ENCODE results near the gene SLC6A17. TPM values are rescaled to one million over a fixed set of nuclear protein-coding genes. Genes with fewer than 3 reads are reported as not detected.
A peak's percentile ranks its signal among the peaks of the same experiment; 100 is the strongest.

SLC6A17 gene
- total RNA-seq, 1 donor from 2014 or later, result 0.53 TPM

GRCh38 chr1:110225756-110226404 lies 75.6 kb downstream of the SLC6A17 start:
- DNase-seq (ENCODE audit: low read depth) (no peak), FAIRE-seq (peak; percentile 7)
- H3K36me3 ChIP-seq (ENCODE audit: control insufficient read depth, insufficient read depth, low read length), result no peaks in the 10 kb centered on the region
- no peak overlapping the region for H3K4me3 ChIP-seq (ENCODE audit: low read depth, low read length)
- H3K27me3 ChIP-seq (ENCODE audit: control insufficient read depth, insufficient read depth, low read length), result no peaks in the 10 kb centered on the region
- TF ChIP-seq CTCF (IDR thresholded peaks at IDR 0.05; ENCODE audit: insufficient read depth, low read length, severe bottlenecking), result no peak

- FAIRE-seq (no peak), DNase-seq (ENCODE audit: low read depth) (no peak)
- Histone ChIP-seq H3K36me3 (ENCODE audit: control insufficient read depth, insufficient read depth, low read length) (no peaks in the 10 kb centered on the region), H3K4me3 (ENCODE audit: low read depth, low read length) (no peak overlapping the region), H3K27me3 (ENCODE audit: control insufficient read depth, insufficient read depth, low read length) (no peaks in the 10 kb centered on the region)
- no peak for TF ChIP-seq CTCF (IDR thresholded peaks at IDR 0.05; ENCODE audit: insufficient read depth, low read length, severe bottlenecking)
Measured at GRCh38 chr1:110227774-110228173, 77.5 kb downstream of the SLC6A17 start.

- Histone ChIP-seq H3K4me3 (ENCODE audit: low read depth, low read length) (no peak overlapping the region), H3K27me3 (ENCODE audit: control insufficient read depth, insufficient read depth, low read length) (no peaks in the 10 kb centered on the region), H3K36me3 (ENCODE audit: control insufficient read depth, insufficient read depth, low read length) (no peaks in the 10 kb centered on the region)
- no peak for TF ChIP-seq CTCF (IDR thresholded peaks at IDR 0.05; ENCODE audit: insufficient read depth, low read length, severe bottlenecking)
- DNase-seq (ENCODE audit: low read depth) (peak; percentile 20), FAIRE-seq (no peak)
Measured at GRCh38 chr1:110228381-110228780, 78.1 kb downstream of the SLC6A17 start.

GRCh38 chr1:110228869-110229268 lies 78.6 kb downstream of the SLC6A17 start:
- Histone ChIP-seq H3K36me3 (ENCODE audit: control insufficient read depth, insufficient read depth, low read length) (no peaks in the 10 kb centered on the region), H3K4me3 (ENCODE audit: low read depth, low read length) (no peak overlapping the region), H3K27me3 (ENCODE audit: control insufficient read depth, insufficient read depth, low read length) (no peaks in the 10 kb centered on the region)
- no peak for DNase-seq (ENCODE audit: low read depth)
- no peak for TF ChIP-seq CTCF (IDR thresholded peaks at IDR 0.05; ENCODE audit: insufficient read depth, low read length, severe bottlenecking)
- FAIRE-seq, result no peak

GRCh38 chr1:110229348-110230001 lies 79.2 kb downstream of the SLC6A17 start:
- H3K27me3 ChIP-seq (ENCODE audit: control insufficient read depth, insufficient read depth, low read length), result no peaks in the 10 kb centered on the region
- no peaks in the 10 kb centered on the region for H3K36me3 ChIP-seq (ENCODE audit: control insufficient read depth, insufficient read depth, low read length)
- DNase-seq (ENCODE audit: low read depth), result peak; percentile 84
- no peak for TF ChIP-seq CTCF (IDR thresholded peaks at IDR 0.05; ENCODE audit: insufficient read depth, low read length, severe bottlenecking)
- no peak for FAIRE-seq
- H3K4me3 ChIP-seq (ENCODE audit: low read depth, low read length), result no peak overlapping the region
